ENCODE data around the gene GXYLT2.

DNA sequence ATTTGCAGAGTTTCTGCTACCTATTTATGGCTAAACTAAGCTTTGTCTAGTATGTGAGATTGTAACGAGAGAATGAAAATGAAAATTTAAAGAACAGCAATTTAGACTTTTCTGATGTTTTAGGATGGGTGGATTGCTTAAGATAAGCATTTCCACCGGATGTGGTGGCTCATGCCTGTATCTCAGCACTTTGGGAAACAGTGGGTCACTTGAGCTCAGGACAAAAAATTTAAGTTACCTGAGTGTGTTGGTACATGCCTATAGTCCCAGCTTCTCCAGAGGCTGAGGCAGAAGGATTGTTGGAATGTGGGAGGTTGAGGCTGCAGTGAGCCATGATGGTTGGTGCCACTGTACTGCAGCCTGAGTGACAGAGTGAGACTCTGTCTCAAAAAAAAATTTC lies 112.1 kb downstream of the GXYLT2 start:
- TF ChIP-seq, protein P1, sequence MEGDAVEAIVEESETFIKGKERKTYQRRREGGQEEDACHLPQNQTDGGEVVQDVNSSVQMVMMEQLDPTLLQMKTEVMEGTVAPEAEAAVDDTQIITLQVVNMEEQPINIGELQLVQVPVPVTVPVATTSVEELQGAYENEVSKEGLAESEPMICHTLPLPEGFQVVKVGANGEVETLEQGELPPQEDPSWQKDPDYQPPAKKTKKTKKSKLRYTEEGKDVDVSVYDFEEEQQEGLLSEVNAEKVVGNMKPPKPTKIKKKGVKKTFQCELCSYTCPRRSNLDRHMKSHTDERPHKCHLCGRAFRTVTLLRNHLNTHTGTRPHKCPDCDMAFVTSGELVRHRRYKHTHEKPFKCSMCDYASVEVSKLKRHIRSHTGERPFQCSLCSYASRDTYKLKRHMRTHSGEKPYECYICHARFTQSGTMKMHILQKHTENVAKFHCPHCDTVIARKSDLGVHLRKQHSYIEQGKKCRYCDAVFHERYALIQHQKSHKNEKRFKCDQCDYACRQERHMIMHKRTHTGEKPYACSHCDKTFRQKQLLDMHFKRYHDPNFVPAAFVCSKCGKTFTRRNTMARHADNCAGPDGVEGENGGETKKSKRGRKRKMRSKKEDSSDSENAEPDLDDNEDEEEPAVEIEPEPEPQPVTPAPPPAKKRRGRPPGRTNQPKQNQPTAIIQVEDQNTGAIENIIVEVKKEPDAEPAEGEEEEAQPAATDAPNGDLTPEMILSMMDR (IDR thresholded peaks at IDR 0.05), result no peak
- no peak for TF ChIP-seq POLR2A (IDR thresholded peaks at IDR 0.05)
